Measurements from ENCODE around the gene NKX2-3.

Gene NKX2-3

GRCh38 chr10:99532687-99533495 lies at the start of gene NKX2-3:
NKX2-3 (plus strand) TSS chr10:99532942; CDS start chr10:99533132, 190 bp downstream.
- DNase-seq, result peak; percentile 93

- no peak for DNase-seq
Observed at GRCh38 chr10:99484626-99485581, 47.8 kb upstream of the NKX2-3 start.

GRCh38 chr10:99487125-99487807 lies 45.5 kb upstream of the NKX2-3 start:
- no peak for DNase-seq

- no peak for DNase-seq
Observed at GRCh38 chr10:99489271-99489670, 43.5 kb upstream of the NKX2-3 start.

- no peak for DNase-seq
Observed at GRCh38 chr10:99497343-99498025, 35.3 kb upstream of the NKX2-3 start.

GRCh38 chr10:99506416-99506815 lies 26.3 kb upstream of the NKX2-3 start:
- no peak for DNase-seq

DNA sequence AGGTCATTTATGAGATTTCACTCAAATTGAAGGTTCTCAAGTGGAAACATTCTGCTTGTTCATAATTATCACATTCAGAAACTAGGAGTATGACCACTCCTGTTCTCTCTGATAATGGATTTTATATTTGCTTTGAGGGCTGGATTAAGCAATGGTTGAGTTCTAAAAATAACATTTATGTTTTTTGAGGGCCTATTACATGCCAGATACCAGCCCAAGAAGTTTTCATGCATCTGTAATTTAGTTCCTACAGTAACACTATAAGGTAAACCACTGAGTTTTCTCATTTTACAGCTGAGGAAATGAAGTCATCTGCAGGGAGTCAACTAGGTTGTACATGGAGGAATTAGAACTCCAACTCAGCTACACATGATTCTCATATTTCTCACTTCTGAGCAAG lies 25.5 kb upstream of the NKX2-3 start:
- DNase-seq, result no peak

DNA sequence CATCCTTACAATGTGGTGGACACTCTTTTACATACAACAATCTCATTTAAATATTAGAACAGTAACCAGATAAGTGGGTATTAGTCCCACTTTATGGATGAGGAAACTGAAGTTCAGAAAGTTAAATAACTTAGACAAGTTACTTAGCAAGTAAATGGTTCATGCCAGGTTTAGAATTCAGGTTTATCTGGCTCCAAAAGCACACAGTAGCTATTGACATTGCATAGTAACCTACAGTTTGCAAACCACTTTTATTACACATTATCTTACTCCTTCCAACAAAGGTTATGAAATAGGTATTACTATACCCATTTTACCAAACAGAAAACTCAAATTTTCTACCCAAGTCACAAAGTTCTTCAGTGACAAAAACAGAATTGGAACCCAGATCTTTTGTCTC lies 19.7 kb upstream of the NKX2-3 start:
- no peak for DNase-seq

DNA sequence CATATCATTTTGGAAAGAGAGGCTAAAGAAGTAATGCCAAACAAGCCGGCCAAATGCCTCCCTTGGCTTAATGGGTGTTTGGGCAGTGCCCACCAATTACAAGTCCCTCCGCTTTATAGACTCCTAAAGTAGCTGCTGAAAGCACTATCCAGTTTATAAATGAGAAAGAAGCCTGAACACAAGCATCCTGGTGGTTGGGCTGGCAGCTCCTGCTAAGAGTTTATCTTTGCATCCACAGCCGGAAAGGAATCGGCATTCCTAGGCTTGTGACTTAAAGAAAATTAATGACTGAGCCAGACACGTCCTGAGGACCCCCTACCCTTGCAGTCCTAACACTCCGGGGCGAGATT lies 13.1 kb upstream of the NKX2-3 start:
- DNase-seq, result no peak

DNA sequence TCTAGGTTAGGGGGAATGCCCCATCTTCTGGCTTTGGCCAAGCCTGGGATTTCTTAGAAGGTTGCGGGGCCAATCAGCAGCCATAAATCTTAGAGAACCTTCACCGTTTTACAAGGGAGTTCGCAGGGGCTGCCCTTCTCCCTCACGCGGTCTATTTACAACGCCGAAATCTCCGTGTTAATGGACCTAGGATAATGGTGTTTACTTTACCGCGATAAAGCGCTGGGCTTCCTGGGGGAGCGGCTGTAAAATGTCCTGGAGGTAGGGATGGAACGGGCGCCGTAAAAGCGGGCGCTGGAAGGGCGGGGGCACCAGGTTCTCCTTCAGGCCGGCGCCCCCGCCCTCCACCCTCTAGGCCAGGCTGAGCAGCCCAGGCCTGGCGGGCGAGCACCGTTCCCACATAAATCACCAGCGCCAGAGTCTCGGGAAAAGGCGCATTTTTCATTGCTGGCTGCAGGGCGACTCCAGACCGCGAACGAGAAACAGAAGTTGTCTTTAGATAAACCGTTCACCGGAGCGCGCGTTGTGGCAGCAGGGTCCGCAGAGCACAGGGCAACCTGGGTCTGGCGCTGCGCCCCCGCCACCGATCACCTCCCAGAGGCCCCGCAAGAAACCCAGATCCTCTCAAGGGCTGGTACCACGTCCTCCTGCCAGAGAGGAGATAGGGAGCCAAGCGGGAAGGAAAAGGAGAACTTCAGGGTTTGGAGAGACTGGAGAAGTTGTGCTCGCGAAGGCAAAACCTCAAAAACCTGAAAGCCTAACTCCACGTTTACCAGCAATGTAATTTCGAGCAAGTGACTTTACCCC lies 12.5 kb upstream of the NKX2-3 start:
- no peak for DNase-seq

- no peak for DNase-seq
Observed at GRCh38 chr10:99520847-99521764, 11.6 kb upstream of the NKX2-3 start.

DNA sequence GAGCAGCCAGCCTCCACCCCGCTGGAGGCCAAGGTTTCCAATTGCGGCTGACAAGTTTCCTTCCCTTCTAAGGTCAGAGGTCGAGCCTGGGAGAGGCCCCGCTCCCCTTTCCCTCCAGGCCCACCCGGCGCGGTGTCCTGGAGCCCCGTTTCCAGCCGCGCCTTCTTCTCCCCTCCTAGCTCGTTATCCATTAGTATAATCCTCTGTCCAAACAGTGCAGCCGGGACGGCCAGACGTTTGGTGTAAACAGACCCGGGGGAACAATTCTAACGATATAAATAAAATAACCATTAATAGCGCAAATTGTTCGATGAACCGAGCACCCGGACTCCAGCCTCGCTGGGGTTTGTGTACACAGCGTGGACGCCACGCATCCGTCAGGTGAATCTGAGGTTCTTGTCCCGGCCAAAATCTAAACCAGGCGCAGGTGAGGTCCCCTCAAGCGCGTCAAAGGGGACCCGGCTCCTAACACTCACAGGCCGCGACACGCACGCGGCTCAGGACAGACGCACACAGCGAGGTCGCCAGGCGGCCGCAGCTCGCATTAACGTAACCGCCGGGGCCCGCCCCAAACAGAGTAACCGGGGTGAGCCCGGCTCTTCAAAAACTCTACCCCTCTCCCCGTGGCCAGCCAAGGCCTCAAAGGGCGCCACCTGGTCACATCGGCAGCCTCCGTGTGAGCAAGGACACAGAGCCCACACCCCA lies 10.8 kb upstream of the NKX2-3 start:
- no peak for DNase-seq

DNA sequence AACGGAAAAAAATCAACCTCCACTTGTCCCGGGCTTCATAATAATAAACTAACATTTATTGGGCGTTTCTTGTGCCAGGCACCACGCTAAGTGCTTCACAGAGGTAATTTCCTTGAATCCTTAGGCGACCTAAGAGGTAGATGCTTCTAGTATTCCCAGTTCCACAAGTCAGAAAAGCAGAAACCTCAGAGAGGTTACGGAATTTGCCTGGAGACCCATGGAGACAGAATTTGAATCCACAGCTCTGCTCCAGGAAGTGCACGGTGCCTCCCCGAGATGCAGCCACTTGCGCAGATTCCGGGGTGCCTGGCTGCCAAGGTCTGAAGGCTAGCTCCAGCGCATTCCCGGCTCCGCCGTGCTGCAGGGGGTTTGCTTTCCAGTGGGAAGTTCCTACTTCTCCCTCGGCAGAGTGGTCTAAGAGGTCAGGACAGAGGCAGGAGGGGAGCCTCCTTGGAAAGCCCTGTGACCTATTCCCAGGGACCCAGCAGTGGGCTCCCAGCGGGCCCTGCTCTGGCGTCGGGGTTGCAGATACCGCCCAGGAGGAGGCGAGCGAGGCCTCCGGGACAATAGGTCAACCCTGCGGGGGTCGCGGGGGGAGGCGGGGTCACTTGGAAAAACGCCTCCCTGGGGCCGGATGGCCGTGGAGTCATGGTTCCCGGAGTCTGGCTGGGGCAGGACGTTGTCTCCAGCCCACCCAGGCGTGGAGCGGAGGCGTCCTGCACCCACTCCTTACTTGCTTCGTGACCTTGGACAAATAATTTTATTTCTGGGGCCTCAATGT lies 10.1 kb upstream of the NKX2-3 start:
- no peak for DNase-seq

DNA sequence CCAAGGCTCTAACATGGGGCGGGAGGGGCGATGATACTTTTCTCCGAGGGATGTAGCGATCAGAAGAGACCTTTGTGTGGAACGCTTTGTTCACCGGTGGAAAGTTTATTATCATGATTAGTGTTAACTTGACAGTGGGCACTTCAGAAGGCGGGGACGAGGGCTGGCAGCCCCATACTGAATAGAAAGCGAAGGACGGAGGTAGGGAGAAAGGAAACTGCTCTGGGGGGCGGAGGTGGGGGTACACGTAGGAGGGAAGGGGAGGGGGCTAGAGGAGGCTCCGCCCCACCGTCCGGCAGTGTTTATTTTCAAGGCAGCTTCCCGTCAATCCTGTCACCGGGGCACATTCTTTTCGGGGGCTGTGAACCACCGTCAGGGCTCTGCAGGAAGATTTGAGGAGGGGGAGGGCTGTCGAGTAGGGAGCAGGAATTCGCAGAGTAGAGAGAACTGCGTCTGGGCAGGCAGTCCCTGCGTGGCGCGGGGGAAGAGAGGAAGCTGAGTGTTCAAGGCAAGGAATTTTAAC lies 9.4 kb upstream of the NKX2-3 start:
- DNase-seq, result no peak

DNA sequence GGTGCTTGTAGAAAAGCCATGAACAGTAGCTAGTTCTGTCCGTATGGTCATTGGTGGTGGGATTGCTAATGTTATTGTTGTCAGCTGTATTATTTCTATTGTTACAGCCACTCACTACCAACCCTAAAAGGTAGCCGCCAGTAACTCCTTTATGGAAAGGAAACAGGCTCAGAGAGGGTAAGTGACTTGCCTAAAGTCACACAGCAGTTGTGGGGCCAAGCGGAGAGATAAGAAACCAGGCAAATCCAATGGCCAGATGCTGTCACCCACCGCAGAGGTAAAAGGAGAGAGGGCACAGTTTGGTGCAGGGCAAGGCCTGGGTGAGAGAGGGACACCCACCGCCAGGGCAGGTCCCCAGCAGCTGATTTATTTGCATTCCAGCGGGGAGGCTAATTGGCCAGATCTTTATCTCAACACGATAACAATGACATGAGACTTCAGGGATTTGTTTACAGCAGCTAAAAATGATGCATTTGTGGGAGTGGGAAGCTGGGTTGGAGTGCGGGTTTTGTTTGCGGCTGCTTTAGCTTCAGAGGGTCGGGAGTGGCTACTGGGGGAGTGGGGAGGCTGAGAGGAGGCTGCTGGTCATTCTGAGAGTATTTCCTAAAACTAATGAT lies 8.6 kb upstream of the NKX2-3 start:
- DNase-seq, result no peak

DNA sequence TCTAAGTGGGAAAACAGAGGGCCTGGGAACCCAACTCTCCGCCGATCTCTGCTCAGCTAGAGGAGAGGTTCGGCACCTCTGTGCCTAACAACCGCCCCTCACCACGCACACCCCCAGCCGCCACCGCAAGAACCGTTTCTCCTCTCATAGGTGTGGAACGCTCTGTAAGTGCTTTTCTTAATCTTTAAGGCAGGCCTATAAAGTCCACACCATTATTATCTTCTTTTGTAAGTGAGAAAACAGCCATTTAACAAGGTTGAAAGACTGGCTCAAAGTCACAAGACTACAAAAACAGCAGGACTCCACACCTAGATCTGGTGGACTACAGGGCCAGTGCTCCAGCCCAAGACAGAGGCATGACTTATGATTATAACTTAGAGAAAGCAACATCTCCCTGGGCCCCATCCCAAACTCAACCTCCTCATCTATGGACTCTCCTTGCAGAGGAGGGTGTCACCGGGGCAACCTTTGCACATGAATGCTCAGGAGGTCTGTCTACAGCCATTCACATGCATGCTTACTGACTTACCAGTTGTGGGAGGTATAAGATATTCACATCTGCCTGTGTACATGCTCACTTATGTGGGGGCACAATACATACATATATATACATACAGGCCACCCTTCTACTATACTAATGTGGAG lies 7.9 kb upstream of the NKX2-3 start:
- DNase-seq, result no peak

DNA sequence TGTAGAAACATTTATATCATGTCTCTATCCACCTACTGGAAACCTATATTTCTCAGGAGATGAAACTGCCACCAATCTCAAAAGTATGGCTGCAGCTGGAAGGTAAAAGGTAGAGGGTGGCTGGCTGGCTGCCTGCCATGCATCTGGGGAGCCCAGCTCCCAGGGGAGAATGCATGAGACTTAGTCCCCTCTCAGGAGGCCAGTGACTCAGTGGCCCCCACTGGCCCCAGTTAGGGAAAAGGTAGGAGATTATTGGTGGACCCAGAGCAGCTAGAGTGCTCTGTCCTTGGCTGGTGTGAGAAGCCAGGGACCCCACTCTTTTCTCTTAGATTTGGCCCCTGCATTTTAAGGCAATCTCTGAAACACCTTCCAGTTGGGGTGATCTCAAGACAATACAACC lies 6.8 kb upstream of the NKX2-3 start:
- DNase-seq, result no peak
